HFF-Myc (cell line): ENCODE measurements around the gene SORBS1.
"Not testable (repeated sequence)": the region's sequence is repeated elsewhere in the genome, so short reads cannot be mapped to it uniquely, and the experiment has no call there.

Experiments
- DNase-seq: peaks from one replicate; pipeline ENCODE4 v3.0.0-alpha.2; 2011; ENCODE audit warnings: low read depth; ENCODE audit errors: extremely low read depth
- H3K4me3 ChIP-seq: replicated peaks from 2 replicates; pipeline ENCODE4 v1.5.1; 2011; ENCODE audit warnings: low read depth, mild to moderate bottlenecking, control low read depth, low read length
- TF ChIP-seq, protein P1 (sequence below): IDR thresholded peaks from 2 replicates; pipeline ENCODE4 v1.5.1; 2012; ENCODE audit warnings: mild to moderate bottlenecking, low read depth, low read length, control low read depth; ENCODE audit errors: missing control alignments

SORBS1 gene

GRCh38 chr10:95469676-95470075, 91.5 kb downstream of the SORBS1 start:
- TF ChIP-seq, protein P1, sequence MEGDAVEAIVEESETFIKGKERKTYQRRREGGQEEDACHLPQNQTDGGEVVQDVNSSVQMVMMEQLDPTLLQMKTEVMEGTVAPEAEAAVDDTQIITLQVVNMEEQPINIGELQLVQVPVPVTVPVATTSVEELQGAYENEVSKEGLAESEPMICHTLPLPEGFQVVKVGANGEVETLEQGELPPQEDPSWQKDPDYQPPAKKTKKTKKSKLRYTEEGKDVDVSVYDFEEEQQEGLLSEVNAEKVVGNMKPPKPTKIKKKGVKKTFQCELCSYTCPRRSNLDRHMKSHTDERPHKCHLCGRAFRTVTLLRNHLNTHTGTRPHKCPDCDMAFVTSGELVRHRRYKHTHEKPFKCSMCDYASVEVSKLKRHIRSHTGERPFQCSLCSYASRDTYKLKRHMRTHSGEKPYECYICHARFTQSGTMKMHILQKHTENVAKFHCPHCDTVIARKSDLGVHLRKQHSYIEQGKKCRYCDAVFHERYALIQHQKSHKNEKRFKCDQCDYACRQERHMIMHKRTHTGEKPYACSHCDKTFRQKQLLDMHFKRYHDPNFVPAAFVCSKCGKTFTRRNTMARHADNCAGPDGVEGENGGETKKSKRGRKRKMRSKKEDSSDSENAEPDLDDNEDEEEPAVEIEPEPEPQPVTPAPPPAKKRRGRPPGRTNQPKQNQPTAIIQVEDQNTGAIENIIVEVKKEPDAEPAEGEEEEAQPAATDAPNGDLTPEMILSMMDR: no peak
- no peak overlapping the region for H3K4me3 ChIP-seq
- DNase-seq: no peak

DNA sequence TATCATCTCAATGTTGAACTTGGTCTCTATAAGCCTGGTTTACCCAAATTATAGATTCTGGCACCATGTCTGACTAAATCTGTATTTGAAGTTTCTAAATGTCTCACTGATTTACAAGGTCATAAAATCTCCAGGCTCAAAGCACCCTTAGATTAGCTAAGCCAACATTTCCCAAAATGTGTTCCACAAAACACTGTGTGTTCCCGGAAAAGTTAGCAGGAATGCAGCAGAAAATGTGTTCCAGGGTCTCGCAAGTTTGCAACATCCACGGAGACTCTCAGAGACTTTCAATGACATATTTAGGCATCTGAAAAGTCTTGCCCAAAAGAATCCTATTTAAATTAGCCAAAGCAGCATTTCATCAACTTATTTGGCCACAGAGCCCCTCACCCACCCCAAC, 91.9 kb downstream of the SORBS1 start:
- TF ChIP-seq, protein P1: no peak
- DNase-seq: no peak

DNA sequence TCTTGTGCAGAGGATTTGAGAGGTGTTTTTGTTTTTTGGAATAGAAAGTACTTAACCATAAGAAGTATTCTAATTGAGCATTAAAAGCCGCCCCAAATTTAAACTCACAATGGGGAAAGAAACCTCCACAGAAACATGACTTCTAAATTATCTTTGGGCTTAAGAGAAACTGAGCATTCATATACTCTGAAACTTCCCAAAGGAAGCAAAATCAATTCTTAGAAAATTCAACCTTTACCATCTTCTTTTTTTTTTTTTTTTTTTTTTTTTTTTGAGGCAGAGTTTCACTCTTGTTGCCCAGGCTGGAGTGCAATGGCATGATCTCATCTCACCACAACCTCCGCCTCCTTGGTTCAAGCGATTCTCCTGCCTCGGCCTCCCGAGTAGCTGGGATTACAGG, 93.5 kb downstream of the SORBS1 start:
- not testable (repeated sequence) for DNase-seq, H3K4me3 ChIP-seq

More for the DNA sequence above, 91.9 kb downstream of the SORBS1 start:
- H3K4me3 ChIP-seq: no peak overlapping the region

GRCh38 chr10:95467162-95467599, 94.0 kb downstream of the SORBS1 start:
- no peak for DNase-seq
- H3K4me3 ChIP-seq: no peak overlapping the region
- TF ChIP-seq, protein P1: no peak

GRCh38 chr10:95466436-95466835, 94.7 kb downstream of the SORBS1 start:
- no peak for DNase-seq
- no peak overlapping the region for H3K4me3 ChIP-seq
- TF ChIP-seq, protein P1: no peak

DNA sequence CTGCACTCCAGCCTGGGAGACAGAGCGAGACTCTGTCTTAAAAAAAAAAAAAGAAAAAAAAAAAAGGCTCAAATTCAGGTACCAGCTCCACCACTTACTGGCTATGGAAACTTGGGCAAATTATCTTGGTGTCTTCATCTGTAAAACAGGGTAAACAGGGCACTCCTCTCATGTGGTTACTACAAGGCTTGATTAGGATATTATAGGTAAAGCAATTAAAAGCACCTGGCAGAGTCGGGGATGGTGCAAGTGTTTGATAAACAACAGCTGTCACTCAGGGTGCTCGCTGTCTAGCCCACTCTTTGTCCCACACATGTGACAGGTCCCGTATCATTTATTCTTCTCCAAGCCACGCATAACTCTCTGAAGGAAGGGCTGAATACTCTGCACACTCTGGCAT, 96.9 kb downstream of the SORBS1 start:
- DNase-seq: no peak
- TF ChIP-seq, protein P1: no peak
- H3K4me3 ChIP-seq: no peak overlapping the region

- H3K4me3 ChIP-seq: no peak overlapping the region
- TF ChIP-seq, protein P1: no peak
- no peak for DNase-seq
Measured at GRCh38 chr10:95462740-95463667, 98.2 kb downstream of the SORBS1 start.
